ENCODE measurements around the gene CTBP1.

Gene CTBP1

GRCh38 chr4:1236103-1236641 lies 12.8 kb downstream of the CTBP1 start:
- no peak for DNase-seq

GRCh38 chr4:1235381-1236102 lies 13.4 kb downstream of the CTBP1 start:
- no peak for DNase-seq

- no peak for DNase-seq
Observed at GRCh38 chr4:1234811-1235292, 14.1 kb downstream of the CTBP1 start.

- DNase-seq: no peak
Observed at GRCh38 chr4:1234309-1234695, 14.6 kb downstream of the CTBP1 start.

- DNase-seq: no peak
Observed at GRCh38 chr4:1233641-1234308, 15.2 kb downstream of the CTBP1 start.

- DNase-seq: no peak
Observed at GRCh38 chr4:1232661-1233621, 16.0 kb downstream of the CTBP1 start.

- DNase-seq: no peak
Observed at GRCh38 chr4:1231637-1232360, 17.1 kb downstream of the CTBP1 start.

GRCh38 chr4:1230971-1231636 lies 17.8 kb downstream of the CTBP1 start:
- DNase-seq: no peak

- no peak for DNase-seq
Observed at GRCh38 chr4:1230316-1230715, 18.6 kb downstream of the CTBP1 start.

- no peak for DNase-seq
Observed at GRCh38 chr4:1229117-1229849, 19.6 kb downstream of the CTBP1 start.

- no peak for DNase-seq
Observed at GRCh38 chr4:1227816-1228215, 21.1 kb downstream of the CTBP1 start.

- DNase-seq: no peak
Observed at GRCh38 chr4:1226598-1226997, 22.3 kb downstream of the CTBP1 start.

GRCh38 chr4:1226144-1226481 lies 22.8 kb downstream of the CTBP1 start:
- DNase-seq: no peak

GRCh38 chr4:1225272-1226143 lies 23.4 kb downstream of the CTBP1 start:
- no peak for DNase-seq

GRCh38 chr4:1223841-1224809 lies 24.8 kb downstream of the CTBP1 start:
- DNase-seq: no peak

GRCh38 chr4:1222938-1223690 lies 25.8 kb downstream of the CTBP1 start:
- DNase-seq: no peak

- no peak for DNase-seq
Observed at GRCh38 chr4:1222036-1222789, 26.7 kb downstream of the CTBP1 start.
